ENCODE data around the gene SPECC1.

Gene SPECC1

GRCh38 chr17:20200016-20200795 is 191.0 kb downstream of the SPECC1 start:
- Histone ChIP-seq H3K14ac (ENCODE audit: low read length in 2 of 2) (peak overlapping the region in 1 of 2 experiments; percentile 35), H2BK15ac (ENCODE audit: low read depth, poor library complexity, severe bottlenecking) (no peak overlapping the region), H4K91ac (ENCODE audit: low read length) (no peak overlapping the region), H3K79me1 (replicated peaks; ENCODE audit: low read length, poor library complexity, severe bottlenecking) (peaks cover 24% of the 10 kb centered on the region), H2BK5ac (ENCODE audit: low read depth, low read length, poor library complexity, severe bottlenecking) (no peak overlapping the region), H3K9me3 (ENCODE audit: control insufficient read depth, low read length) (peaks cover 15% of the 10 kb centered on the region), H3K4me2 (ENCODE audit: low read length, poor library complexity, severe bottlenecking) (no peak overlapping the region), H3K9ac (ENCODE audit: low read length) (no peak overlapping the region), H2BK12ac (ENCODE audit: low read length in 2 of 2) (peak overlapping the region in 1 of 2 experiments; percentile 15), H2AFZ (ENCODE audit: low read depth, low read length) (no peak overlapping the region), H3K23ac (ENCODE audit: low read length in 2 of 2) (no peak overlapping the region), H3K18ac (ENCODE audit: low read depth in 1 of 2, low read length in 2 of 2) (peak overlapping the region in 1 of 2 experiments; percentile 80), H3K27ac (ENCODE audit: low read length, poor library complexity, severe bottlenecking) (no peak overlapping the region), H3K4me1 (ENCODE audit: control insufficient read depth, insufficient read depth, low read depth, low read length) (peaks cover 12% of the 10 kb centered on the region), H3K4ac (ENCODE audit: low read depth in 1 of 2, low read length in 2 of 2) (no peak overlapping the region), H2BK120ac (ENCODE audit: low read depth, low read length) (no peak overlapping the region), H3K36me3 (ENCODE audit: control insufficient read depth in 1 of 2, insufficient read depth in 2 of 2, low read depth in 1 of 2, low read length in 2 of 2) (no peaks in the 10 kb centered on the region), H3K27me3 (ENCODE audit: control insufficient read depth in 1 of 2, insufficient read depth in 1 of 2, low read length in 2 of 2) (no peaks in the 10 kb centered on the region), H4K8ac (ENCODE audit: low read length) (no peak overlapping the region), H2AK5ac (ENCODE audit: low read length, severe bottlenecking) (no peak overlapping the region), H3K4me3 (ENCODE audit: insufficient read depth in 1 of 2, low read depth in 1 of 2, low read length in 2 of 2) (no peak overlapping the region)
- WGBS = 96% methylated on average over 3 of the region's 5 CpGs
- no peak for DNase-seq

GRCh38 chr17:20200865-20201458 is 191.8 kb downstream of the SPECC1 start:
- Histone ChIP-seq H3K23ac (ENCODE audit: low read length in 2 of 2) (no peak overlapping the region), H2BK5ac (ENCODE audit: low read depth, low read length, poor library complexity, severe bottlenecking) (no peak overlapping the region), H3K4ac (ENCODE audit: low read depth in 1 of 2, low read length in 2 of 2) (no peak overlapping the region), H3K14ac (ENCODE audit: low read length in 2 of 2) (no peak overlapping the region), H3K9me3 (ENCODE audit: control insufficient read depth, low read length) (peaks cover 15% of the 10 kb centered on the region), H2BK120ac (ENCODE audit: low read depth, low read length) (no peak overlapping the region), H3K27me3 (ENCODE audit: control insufficient read depth in 1 of 2, insufficient read depth in 1 of 2, low read length in 2 of 2) (no peaks in the 10 kb centered on the region), H2BK15ac (ENCODE audit: low read depth, poor library complexity, severe bottlenecking) (no peak overlapping the region), H4K91ac (ENCODE audit: low read length) (no peak overlapping the region), H3K36me3 (ENCODE audit: control insufficient read depth in 1 of 2, insufficient read depth in 2 of 2, low read depth in 1 of 2, low read length in 2 of 2) (no peaks in the 10 kb centered on the region), H3K27ac (ENCODE audit: low read length, poor library complexity, severe bottlenecking) (no peak overlapping the region), H2BK12ac (ENCODE audit: low read length in 2 of 2) (no peak overlapping the region), H2AFZ (ENCODE audit: low read depth, low read length) (no peak overlapping the region), H3K4me1 (ENCODE audit: control insufficient read depth, insufficient read depth, low read depth, low read length) (peaks cover 13% of the 10 kb centered on the region), H3K4me3 (ENCODE audit: insufficient read depth in 1 of 2, low read depth in 1 of 2, low read length in 2 of 2) (no peak overlapping the region), H3K9ac (ENCODE audit: low read length) (no peak overlapping the region), H3K4me2 (ENCODE audit: low read length, poor library complexity, severe bottlenecking) (no peak overlapping the region), H2AK5ac (ENCODE audit: low read length, severe bottlenecking) (no peak overlapping the region), H3K79me1 (replicated peaks; ENCODE audit: low read length, poor library complexity, severe bottlenecking) (peaks cover 24% of the 10 kb centered on the region), H4K8ac (ENCODE audit: low read length) (no peak overlapping the region), H3K18ac (ENCODE audit: low read depth in 1 of 2, low read length in 2 of 2) (no peak overlapping the region)
- WGBS = 100% methylated on average over 6 of the region's 10 CpGs
- no peak for DNase-seq

- no peak overlapping the region for H3K18ac ChIP-seq (ENCODE audit: low read depth in 1 of 2, low read length in 2 of 2)
Measured at GRCh38 chr17:20202141-20202621, 193.0 kb downstream of the SPECC1 start.

GRCh38 chr17:20203018-20203417 is 193.9 kb downstream of the SPECC1 start:
- H3K14ac ChIP-seq (ENCODE audit: low read length in 2 of 2) = peak overlapping the region in 1 of 2 experiments; percentile 81
- H2AK5ac ChIP-seq (ENCODE audit: low read length, severe bottlenecking) = peak overlapping the region; percentile 89
- H3K27me3 ChIP-seq (ENCODE audit: control insufficient read depth in 1 of 2, insufficient read depth in 1 of 2, low read length in 2 of 2) = no peaks in the 10 kb centered on the region
- H2BK120ac ChIP-seq (ENCODE audit: low read depth, low read length) = no peak overlapping the region
- H3K36me3 ChIP-seq (ENCODE audit: control insufficient read depth in 1 of 2, insufficient read depth in 2 of 2, low read depth in 1 of 2, low read length in 2 of 2) = no peaks in the 10 kb centered on the region
- H2BK5ac ChIP-seq (ENCODE audit: low read depth, low read length, poor library complexity, severe bottlenecking) = no peak overlapping the region
- H3K18ac ChIP-seq (ENCODE audit: low read depth in 1 of 2, low read length in 2 of 2) = peak overlapping the region in 1 of 2 experiments; percentile 18
- H3K4ac ChIP-seq (ENCODE audit: low read depth in 1 of 2, low read length in 2 of 2) = peak overlapping the region in 1 of 2 experiments; percentile 75
- no peak overlapping the region for H3K27ac ChIP-seq (ENCODE audit: low read length, poor library complexity, severe bottlenecking)
- peak; percentile 27 for DNase-seq
- H2AFZ ChIP-seq (ENCODE audit: low read depth, low read length) = no peak overlapping the region
- no peak overlapping the region for H3K9ac ChIP-seq (ENCODE audit: low read length)
- peaks cover 15% of the 10 kb centered on the region for H3K4me1 ChIP-seq (ENCODE audit: control insufficient read depth, insufficient read depth, low read depth, low read length)
- H3K79me1 ChIP-seq (replicated peaks; ENCODE audit: low read length, poor library complexity, severe bottlenecking) = peaks cover 20% of the 10 kb centered on the region
- peak overlapping the region; percentile 55 for H4K8ac ChIP-seq (ENCODE audit: low read length)
- H2BK15ac ChIP-seq (ENCODE audit: low read depth, poor library complexity, severe bottlenecking) = no peak overlapping the region
- WGBS = no CpG with 5 or more reads among the region's 2 CpGs
- no peak overlapping the region for H3K4me2 ChIP-seq (ENCODE audit: low read length, poor library complexity, severe bottlenecking)
- peaks cover 7% of the 10 kb centered on the region for H3K9me3 ChIP-seq (ENCODE audit: control insufficient read depth, low read length)
- H3K4me3 ChIP-seq (ENCODE audit: insufficient read depth in 1 of 2, low read depth in 1 of 2, low read length in 2 of 2) = no peak overlapping the region
- peak overlapping the region in 1 of 2 experiments; percentile 21 for H2BK12ac ChIP-seq (ENCODE audit: low read length in 2 of 2)
- no peak overlapping the region for H3K23ac ChIP-seq (ENCODE audit: low read length in 2 of 2)
- peak overlapping the region; percentile 66 for H4K91ac ChIP-seq (ENCODE audit: low read length)

More at GRCh38 chr17:20202141-20202621, 193.0 kb downstream of the SPECC1 start:
- Histone ChIP-seq H4K8ac (ENCODE audit: low read length) (no peak overlapping the region), H3K27me3 (ENCODE audit: control insufficient read depth in 1 of 2, insufficient read depth in 1 of 2, low read length in 2 of 2) (no peaks in the 10 kb centered on the region), H2BK5ac (ENCODE audit: low read depth, low read length, poor library complexity, severe bottlenecking) (no peak overlapping the region), H3K4me3 (ENCODE audit: insufficient read depth in 1 of 2, low read depth in 1 of 2, low read length in 2 of 2) (no peak overlapping the region), H2AFZ (ENCODE audit: low read depth, low read length) (no peak overlapping the region), H3K9ac (ENCODE audit: low read length) (no peak overlapping the region), H3K27ac (ENCODE audit: low read length, poor library complexity, severe bottlenecking) (no peak overlapping the region), H4K91ac (ENCODE audit: low read length) (no peak overlapping the region), H3K79me1 (replicated peaks; ENCODE audit: low read length, poor library complexity, severe bottlenecking) (peaks cover 22% of the 10 kb centered on the region), H2BK120ac (ENCODE audit: low read depth, low read length) (no peak overlapping the region), H3K4me2 (ENCODE audit: low read length, poor library complexity, severe bottlenecking) (no peak overlapping the region), H3K36me3 (ENCODE audit: control insufficient read depth in 1 of 2, insufficient read depth in 2 of 2, low read depth in 1 of 2, low read length in 2 of 2) (no peaks in the 10 kb centered on the region), H3K4me1 (ENCODE audit: control insufficient read depth, insufficient read depth, low read depth, low read length) (peaks cover 15% of the 10 kb centered on the region), H3K4ac (ENCODE audit: low read depth in 1 of 2, low read length in 2 of 2) (no peak overlapping the region), H2AK5ac (ENCODE audit: low read length, severe bottlenecking) (no peak overlapping the region), H3K14ac (ENCODE audit: low read length in 2 of 2) (no peak overlapping the region), H3K9me3 (ENCODE audit: control insufficient read depth, low read length) (peaks cover 9% of the 10 kb centered on the region), H2BK15ac (ENCODE audit: low read depth, poor library complexity, severe bottlenecking) (no peak overlapping the region), H3K23ac (ENCODE audit: low read length in 2 of 2) (no peak overlapping the region), H2BK12ac (ENCODE audit: low read length in 2 of 2) (no peak overlapping the region)
- WGBS = 70% methylated on average over 2 of the region's 3 CpGs
- DNase-seq = no peak

All from mesenchymal stem cell (in vitro differentiated cells and primary cell).